Adrenal gland (tissue), 5 donors: Measurements from ENCODE around the gene TNNT3.

Source experiments
- POLR2A ChIP-seq, 2 donors: fragments of 450-650 bp; IDR thresholded peaks; one replicate each; pipeline ENCODE4 v1.6.1; 2017; ENCODE audit warnings: antibody characterized with exemption in 2 of 2, mild to moderate bottlenecking in 2 of 2, moderate library complexity in 1 of 2
- TF ChIP-seq, protein P1 (sequence below), 6 experiments: fragments of 450-650 bp in 4 of 6; fragments of 200-600 bp in 2 of 6; sonication (generic) in 1 of 6; IDR thresholded peaks; 1 replicate in 5 of 6; 2 replicates in 1 of 6; pipeline versions ENCODE4 v1.5.1 to v1.8.0; 2016 to 2021; ENCODE audit warnings: antibody characterized with exemption in 6 of 6, mild to moderate bottlenecking in 2 of 6, moderate library complexity in 1 of 6
- donor health status: DM: no; HTN: no; CAD: no.

DNA sequence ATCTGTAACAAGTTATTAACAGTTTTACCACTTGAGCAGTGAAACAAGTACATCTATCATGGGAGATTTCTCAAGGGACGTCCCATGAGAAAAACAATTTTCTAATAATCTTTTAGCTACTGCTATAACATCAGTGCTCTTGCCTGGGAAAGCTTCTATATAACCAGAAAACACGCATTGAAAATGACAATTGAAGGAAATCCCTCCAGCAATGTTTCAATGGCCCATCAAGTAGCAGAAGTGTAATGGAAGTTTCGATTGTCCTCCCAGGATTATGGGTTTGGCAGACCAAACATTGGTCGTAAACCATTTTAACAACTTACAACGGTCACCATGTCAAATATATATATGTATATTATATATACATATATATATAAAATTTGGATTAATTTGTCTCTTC, 19.8 kb upstream of the TNNT3 start:
- TF ChIP-seq, protein P1, sequence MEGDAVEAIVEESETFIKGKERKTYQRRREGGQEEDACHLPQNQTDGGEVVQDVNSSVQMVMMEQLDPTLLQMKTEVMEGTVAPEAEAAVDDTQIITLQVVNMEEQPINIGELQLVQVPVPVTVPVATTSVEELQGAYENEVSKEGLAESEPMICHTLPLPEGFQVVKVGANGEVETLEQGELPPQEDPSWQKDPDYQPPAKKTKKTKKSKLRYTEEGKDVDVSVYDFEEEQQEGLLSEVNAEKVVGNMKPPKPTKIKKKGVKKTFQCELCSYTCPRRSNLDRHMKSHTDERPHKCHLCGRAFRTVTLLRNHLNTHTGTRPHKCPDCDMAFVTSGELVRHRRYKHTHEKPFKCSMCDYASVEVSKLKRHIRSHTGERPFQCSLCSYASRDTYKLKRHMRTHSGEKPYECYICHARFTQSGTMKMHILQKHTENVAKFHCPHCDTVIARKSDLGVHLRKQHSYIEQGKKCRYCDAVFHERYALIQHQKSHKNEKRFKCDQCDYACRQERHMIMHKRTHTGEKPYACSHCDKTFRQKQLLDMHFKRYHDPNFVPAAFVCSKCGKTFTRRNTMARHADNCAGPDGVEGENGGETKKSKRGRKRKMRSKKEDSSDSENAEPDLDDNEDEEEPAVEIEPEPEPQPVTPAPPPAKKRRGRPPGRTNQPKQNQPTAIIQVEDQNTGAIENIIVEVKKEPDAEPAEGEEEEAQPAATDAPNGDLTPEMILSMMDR (IDR thresholded peaks at IDR 0.05), result no peak
- TF ChIP-seq POLR2A (IDR thresholded peaks at IDR 0.05), result no peak
